GM19463 (cell line): ENCODE measurements around the gene MYMX.

Source experiments
- ATAC-seq: cut with Tn5 transposase; IDR thresholded peaks from one replicate; pipeline ENCODE4 v1.9.1; 2021; ENCODE audit warnings: mild to moderate bottlenecking, moderate library complexity; ENCODE audit not compliant: unreplicated experiment

Gene MYMX

DNA sequence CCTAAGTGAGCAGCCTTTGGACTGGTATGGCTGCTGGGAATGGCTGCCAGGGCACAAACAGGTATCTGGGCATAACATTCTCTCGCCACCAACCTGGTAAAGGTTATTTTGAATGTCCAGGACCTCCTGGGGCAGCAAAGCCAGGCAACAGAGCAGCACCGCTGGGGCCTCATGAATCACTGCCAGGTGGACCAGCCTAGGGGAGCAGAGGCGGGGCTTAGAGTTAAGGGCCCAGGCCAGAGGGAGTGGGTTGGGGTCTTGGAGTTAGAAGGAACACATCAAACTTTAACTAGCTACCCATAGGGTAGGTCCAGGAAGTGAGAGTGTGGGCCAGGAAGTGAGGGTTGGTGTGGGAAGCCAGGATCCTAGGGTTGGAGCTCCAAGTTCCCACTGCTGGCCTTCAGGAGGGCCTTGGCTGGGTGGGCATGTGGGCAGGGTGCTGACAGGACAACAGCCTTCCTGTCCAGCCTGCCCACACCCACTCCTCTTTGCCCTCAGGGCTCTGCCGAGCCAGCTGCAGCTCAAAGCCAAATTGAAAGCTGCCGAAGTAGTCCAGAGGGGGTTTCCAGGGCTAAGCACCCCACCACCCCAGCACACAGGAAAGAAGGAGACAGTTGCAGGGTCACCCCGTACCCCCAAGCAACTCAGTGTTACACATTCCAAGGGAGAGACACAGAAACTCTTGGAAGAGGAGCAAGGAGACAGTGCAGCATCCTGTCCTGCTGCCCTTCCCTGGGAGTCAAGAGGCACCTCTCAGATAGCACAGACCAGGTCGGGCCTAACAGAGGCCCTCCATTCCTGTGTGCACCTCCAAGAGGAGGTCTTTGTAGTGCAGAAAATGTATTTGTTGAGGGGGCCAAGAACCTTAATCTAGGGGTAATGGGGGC, 46.0 kb downstream of the MYMX start:
- no peak for ATAC-seq

DNA sequence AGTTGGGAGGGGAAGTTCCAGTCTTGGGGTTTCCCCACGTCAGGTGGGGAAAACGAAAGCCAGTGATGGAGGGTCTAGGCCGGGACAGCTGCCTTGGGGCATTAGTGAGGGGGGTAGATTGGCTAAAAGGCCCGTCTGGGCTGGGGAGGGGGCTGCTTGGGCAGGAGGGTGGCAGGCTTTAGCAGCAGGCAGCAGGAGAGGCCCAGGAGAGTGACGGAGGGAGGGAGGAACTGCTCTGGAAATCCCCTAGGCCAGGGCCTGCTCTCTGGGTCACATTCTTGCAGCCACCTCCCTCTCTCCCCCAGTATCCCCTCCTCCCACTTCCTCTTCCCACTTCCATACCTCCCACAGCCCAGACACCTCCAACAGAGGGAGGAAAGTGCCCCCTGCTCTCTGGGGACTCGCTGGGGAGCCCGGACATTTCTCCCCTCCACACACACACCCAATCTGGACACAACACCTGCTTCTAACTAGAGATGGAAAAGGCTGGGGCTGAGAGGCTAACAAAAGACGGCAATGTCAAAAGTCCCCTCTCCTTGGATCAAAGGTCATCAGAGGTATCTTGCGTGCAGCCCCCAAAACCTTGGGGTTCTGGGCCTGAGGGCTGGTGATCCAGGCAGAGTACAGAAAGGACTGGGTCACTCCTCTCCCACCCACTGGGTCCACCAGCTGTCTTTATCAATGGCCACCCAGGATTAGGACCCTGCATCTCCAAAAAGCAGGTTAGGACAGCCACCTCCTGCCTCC, 46.8 kb downstream of the MYMX start:
- peak; percentile 23 for ATAC-seq

DNA sequence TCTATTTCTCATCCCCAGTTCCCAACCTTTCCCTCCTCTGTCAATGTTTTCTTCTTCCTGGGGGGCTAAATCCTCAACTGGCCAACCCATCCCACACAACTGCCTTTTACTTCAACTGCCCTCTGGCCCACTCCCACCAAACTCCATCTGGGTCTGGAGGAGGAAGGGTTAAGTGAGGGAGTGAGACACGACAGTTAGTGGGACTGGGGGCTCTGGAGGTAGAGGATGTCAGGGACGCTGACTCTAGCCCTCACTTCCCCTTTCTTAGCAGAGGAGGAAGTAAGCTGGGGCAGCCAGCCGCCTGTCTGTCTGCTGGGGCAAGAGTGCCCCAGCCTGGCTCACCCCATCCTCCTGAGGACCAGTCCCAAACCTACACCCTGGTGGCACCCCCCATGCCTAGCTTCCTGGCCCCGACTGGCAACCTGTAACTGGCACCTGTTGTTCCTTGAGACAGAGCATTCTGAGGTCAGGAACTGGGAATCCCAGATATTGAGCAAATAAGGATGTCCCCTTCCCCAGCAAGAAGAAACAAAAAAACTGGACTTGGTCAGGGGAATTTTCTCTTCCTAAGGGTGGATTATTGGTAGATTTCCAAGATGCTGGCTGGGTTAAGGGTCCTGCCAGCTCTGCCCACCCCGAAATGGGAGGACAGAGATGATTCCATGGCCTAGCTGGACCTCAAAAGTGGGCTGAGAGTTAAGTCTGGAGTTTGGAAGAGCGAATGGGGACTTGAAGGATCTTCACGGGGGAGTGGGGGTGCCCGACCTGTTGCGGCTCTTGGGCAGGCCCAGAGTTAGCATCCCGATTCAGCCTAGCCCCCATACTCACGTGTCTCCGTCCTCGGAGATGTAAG, 47.7 kb downstream of the MYMX start:
- ATAC-seq = no peak

DNA sequence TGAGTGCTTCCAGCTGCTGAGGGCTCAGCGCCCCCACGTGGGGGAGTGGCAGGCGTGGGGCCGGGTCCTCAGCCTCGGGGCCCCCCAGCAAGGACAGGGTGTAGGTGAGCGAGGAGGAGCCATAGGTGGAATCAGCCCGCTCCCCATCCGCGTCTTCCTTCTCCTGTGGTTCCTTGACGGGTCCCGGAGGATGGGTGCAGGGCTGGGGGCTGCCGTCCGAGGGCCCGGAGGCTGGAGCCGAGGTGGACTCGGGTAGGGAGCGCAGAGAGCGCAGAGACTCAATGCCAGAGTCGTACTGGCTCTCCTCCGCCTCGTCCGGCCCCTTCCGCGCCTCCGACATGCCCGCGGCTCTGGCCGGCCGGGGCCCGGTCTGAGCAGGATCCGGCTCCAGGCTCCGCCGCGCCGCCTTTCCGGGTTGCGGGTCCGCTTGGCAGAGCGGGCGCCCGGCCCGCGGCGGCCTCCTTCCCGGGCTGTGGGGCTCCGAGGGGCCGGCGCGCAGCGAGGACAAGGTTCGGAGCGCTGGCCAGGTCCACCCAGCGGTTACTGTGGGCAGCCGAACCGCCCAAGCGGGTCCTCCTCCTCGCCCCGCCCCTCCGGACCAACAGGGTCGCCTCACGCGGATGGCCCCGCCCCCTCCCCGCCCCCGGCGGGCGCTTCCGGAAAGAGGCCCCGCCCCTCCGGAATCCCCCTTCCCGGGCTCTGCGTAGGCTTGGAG, 48.4 kb downstream of the MYMX start, which contains the start of gene NFKBIE:
NFKBIE (minus strand) TSS at position 545 of the 715 bp plus-strand sequence; CDS start at position 340, 205 bp downstream.
- peak; percentile 29 for ATAC-seq

DNA sequence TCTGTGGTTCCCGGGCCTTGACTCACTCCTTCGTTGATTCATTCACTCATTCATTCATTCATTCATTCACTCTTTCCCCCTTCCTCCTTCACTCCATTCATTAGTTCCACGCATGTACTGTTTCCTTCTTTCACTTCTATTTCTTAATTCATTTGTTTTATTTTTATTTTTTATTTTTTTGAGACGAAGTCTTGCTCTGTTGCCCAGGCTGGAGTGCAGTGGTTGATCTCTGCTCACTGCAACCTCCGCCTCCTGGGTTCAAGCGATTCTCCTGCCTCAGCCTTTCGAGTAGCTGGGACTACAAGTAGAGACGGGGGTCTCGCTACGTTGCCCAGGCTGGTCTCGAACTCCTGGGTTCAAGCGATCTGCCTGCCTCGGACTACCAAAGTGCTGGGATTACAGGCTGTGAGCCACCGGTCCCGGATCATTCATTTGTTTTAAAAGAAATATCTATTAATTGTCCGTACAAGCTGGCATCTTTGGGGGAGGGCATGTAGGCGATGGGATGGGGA, 49.1 kb downstream of the MYMX start:
- no peak for ATAC-seq

DNA sequence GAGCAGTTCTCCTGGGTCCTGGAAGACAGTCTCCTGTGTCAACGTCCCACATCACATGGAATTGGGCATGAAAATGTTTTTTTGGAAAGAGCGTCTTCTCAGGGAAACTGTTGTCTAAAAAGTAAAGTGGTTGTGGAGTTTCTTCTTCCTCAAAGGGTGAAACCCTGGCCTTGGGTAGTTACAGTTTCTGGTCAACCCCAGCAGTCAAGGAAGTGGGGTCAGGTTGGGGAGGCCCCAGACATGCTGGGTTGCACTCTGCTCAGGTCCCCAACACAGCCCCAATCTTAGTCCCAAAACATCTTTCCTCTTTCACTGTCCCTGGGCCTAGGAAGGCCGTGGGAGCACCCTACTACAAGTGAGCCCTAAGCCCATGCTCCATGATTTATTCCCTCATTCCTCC, 49.6 kb downstream of the MYMX start:
- ATAC-seq = no peak

DNA sequence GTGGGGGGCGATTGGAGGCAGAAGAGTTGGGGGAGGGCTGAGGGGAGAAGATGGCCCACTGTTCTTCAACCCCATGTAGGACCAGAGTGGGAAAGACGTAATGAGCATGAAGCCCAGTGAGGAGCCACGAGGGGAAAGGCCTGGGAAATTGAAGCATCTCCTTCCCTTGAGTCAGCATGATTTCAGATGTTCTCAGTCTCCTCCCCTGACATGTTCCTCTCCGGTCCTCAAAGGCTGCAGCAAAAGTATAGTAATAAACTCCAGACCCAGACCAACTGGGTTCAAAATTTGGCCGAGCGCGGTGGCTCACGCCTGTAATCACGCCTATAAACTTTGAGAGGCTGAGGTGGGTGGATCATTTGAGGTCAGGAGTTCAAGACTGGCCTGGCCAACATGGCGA, 50.5 kb downstream of the MYMX start:
- ATAC-seq = no peak
